NB4 (cell line): Measurements from ENCODE around the gene IQCK.

Source experiments
- CTCF ChIP-seq: IDR thresholded peaks from one replicate; pipeline ENCODE4 v1.5.1; 2012; ENCODE audit warnings: low read depth, low read length
- MAX ChIP-seq: IDR thresholded peaks from 2 replicates; pipeline ENCODE4 v1.6.1; 2011; ENCODE audit warnings: low read depth, low read length
- POLR2A ChIP-seq: IDR thresholded peaks from 2 replicates; pipeline ENCODE4 v1.6.1; 2011; ENCODE audit warnings: mild to moderate bottlenecking; ENCODE audit not compliant: insufficient read length; ENCODE audit errors: extremely low read depth

GRCh38 chr16:19883966-19884485 lies 166.0 kb downstream of the IQCK start:
- TF ChIP-seq CTCF (no peak), MAX (no peak), POLR2A (no peak)
